Posterior vena cava (tissue), 2 donors: Measurements from ENCODE around the gene EYA2. TPM values are rescaled to one million over a fixed set of nuclear protein-coding genes. Genes with fewer than 3 reads are reported as not detected.
"Not testable (repeated sequence)": the region's sequence is repeated elsewhere in the genome, so short reads cannot be mapped to it uniquely, and the experiment has no call there.

Experiments
- DNase-seq: peaks from one replicate; pipeline ENCODE4 v3.0.0-alpha.2; 2020; ENCODE audit warnings: low spot score
- intact Hi-C, 2 donors: fragments of 100-400 bp; cut with DNase I; formaldehyde crosslinking; loops; one replicate each; pipeline versions ENCODE4 v1.14.1 to v1.14.2; 2022 to 2023
- total RNA-seq, 2 donors: library from RNA; stranded (reverse); fragmentation: NEBNext Ultra II Directional; extraction: Animal tissue kit (Norgen Biotek cat#: 25700); gene quantifications; one replicate each; pipeline ENCODE4 v1.2.1, GENCODE V29; 2021
- donor health status: DM: yes; HTN: yes; CAD: no.
- donor health status: DM: yes; HTN: yes; CAD: no.

EYA2 gene
- total RNA-seq, 2 donors from 2014 or later: 9.1 to 14.4 TPM

DNA sequence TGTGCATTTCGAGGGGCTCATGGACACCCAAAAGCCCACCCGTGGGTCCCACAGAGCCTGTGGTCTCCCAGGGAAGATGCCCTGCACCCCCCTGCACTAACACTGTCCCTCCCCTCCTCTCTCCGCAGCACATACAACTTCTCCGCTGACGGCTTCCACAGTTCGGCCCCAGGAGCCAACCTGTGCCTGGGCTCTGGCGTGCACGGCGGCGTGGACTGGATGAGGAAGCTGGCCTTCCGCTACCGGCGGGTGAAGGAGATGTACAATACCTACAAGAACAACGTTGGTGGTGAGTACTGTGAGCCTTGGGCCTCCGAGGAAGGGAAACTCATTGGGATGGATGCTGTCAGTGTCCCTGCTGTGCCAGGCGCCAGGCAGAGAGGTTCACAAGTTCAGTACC, 277.9 kb downstream of the EYA2 start:
- intact Hi-C loops: no loop called here

GRCh38 chr20:47173596-47174216, 279.1 kb downstream of the EYA2 start:
- intact Hi-C loops: no loop called here
- peak; percentile 44 for DNase-seq

More for the DNA sequence above, 277.9 kb downstream of the EYA2 start:
- DNase-seq: peak; percentile 78

DNA sequence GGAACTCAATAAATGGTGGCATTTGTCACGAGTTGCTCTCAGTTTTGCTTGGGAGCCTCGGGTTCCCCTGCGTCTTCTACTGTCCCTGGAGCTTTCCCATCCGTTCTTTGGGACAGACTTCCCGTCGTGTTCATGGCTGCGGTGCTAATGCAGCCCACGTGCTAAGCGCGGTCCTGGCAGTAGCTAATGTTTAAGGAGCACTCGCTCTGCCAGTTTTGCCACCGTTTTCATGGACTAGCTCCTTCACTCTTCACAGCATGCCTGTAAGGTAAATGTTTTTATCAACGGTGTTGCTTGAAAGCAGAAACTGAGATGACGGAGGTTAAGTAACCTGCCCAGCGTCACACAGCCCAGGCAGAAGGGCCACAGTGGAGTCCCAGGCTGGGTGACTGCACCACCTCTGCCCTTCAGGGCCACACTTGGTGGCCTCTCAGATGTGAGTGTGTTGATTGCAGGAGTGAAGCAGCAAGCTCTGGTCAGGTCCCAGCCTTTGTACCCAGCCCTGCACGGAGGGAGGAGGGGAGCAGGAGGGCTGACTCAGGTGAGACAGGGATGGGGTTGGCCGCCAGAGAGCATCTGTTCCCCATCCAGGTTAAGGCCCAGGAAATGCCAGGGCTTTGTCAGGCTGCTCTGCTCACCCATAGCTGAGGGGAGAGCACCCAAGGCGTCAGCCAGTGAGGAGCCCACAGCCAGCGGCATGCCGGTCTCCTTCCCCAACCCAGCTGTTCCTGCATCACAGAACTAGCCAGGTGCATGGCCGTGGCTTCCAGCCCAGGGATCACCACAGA, 280.0 kb downstream of the EYA2 start:
- peak; percentile 57 for DNase-seq
- intact Hi-C loops: no loop called here

DNA sequence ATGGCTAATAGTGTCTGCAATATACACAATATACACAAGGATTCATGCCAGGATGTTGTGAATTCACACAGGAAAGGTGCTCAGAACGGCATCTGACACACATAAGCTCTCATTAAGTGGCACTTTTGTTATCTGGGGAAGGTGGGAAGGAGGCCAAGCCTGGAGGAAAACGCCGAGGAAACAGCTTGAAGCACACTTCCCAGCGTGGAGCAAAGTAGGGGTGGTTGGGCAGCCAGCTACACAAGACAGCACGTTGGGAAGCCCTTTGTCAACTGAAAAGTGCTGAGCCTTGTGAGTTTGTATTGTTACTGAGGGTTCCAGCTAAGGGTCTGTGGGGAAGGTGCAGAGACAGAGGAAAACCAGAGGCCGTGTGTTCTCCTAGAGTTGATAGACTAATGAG, 280.9 kb downstream of the EYA2 start:
- intact Hi-C loops: no loop called here
- DNase-seq: peak; percentile 26

GRCh38 chr20:47176217-47176616, 281.6 kb downstream of the EYA2 start:
- DNase-seq, intact Hi-C loops: not testable (repeated sequence)

- DNase-seq: peak; percentile 45
- intact Hi-C loops: no loop called here
Measured at GRCh38 chr20:47178277-47178676, 283.6 kb downstream of the EYA2 start.

DNA sequence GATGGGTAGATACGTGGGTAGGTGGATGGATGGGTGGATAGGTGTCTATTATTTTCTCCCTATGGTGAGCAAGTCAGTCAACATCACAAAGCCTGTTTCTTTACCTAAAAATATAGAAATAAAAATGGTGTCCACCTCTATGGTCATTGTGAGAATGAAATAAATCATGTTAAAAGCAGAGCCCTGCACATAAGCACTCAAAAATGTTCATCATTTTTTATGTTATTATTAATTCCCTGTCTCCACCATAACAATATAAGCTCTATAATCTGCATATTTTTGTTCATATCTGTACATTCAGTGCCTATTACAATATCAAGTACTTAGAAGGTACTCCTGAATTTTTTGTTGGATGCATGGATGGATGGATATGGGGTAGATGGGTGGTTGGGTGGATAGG, 284.2 kb downstream of the EYA2 start:
- DNase-seq: no peak
- intact Hi-C loops: no loop called here

GRCh38 chr20:47179267-47179666, 284.6 kb downstream of the EYA2 start:
- no peak for DNase-seq
- intact Hi-C loops: no loop called here

DNA sequence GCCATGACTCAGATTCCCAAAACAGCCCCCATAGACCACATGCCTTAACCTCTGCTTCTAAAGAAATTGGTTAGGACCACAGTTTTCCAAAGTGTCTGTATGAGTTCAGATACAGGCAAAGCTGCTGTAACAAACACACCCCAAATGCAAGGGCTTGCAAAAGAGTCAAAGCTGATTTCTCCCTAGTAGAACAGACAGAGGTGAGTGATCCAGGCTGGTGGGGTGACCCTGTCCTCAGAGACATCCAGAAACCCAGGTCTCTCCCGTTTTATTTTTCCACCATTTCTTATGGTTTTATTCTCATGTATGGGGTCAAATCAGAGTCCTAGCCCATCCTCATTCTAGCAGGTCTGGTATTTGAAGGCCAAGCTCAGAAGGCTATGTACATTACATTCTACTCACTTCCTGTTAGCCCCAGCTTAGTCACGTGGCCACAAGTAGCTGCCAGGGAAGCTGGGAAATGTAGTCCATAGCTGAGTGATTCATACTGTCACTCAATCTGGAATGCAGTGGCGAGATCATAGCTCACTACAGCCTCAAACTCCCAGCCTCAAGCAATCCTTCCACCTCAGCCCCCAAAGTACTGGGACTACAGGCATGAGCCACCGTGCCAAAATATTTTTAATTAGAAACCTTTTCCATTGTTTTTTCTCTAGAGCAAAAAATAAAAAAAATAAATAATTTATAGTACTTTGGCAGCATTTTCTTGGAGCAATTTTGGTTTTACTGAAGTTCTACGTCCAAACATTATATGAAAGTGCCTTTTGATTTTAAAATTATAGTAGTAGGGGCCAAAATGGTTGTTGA, 286.6 kb downstream of the EYA2 start:
- intact Hi-C loops: loop anchor here in 1 of 2 donors (10.0 kb wide), 1 partner anchor 1526 kb away; no protein-coding TSS in a partner anchor
- peak; percentile 66 for DNase-seq

DNA sequence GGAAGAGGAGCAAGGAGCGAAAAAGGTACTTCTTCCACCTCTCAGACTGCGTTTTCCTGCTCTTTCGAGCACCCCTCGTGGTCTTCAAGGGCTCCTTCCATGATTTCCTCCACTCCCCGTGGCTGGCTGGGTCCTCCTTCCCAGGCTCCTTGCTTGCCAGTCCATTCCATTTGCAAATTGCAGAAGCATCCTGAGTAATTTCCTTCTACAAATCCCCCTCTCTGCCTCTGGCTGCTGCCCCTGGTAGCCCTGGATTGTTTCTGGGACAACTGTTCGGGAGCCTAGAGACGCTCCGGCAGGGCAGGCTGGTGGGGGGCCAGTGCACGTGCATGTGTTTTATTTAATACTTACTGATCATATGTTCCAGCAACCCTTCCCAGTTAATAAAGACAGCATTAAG, 288.7 kb downstream of the EYA2 start:
- peak; percentile 69 for DNase-seq
- intact Hi-C loops: loop anchor here in 1 of 2 donors (10.0 kb wide), 1 partner anchor 1529 kb away; no protein-coding TSS in a partner anchor

- DNase-seq: no peak
- intact Hi-C loops: loop anchor here in 1 of 2 donors (10.0 kb wide), 1 partner anchor 1533 kb away; no protein-coding TSS in a partner anchor
Measured at GRCh38 chr20:47187450-47188195, 293.0 kb downstream of the EYA2 start.

- intact Hi-C loops: loop anchor here in 1 of 2 donors (10.0 kb wide), 1 partner anchor 1534 kb away; no protein-coding TSS in a partner anchor
- no peak for DNase-seq
Measured at GRCh38 chr20:47188540-47188939, 293.9 kb downstream of the EYA2 start.

GRCh38 chr20:47189060-47189459, 294.4 kb downstream of the EYA2 start:
- peak; percentile 42 for DNase-seq
- intact Hi-C loops: loop anchor here in 1 of 2 donors (10.0 kb wide), 1 partner anchor 1534 kb away; no protein-coding TSS in a partner anchor

DNA sequence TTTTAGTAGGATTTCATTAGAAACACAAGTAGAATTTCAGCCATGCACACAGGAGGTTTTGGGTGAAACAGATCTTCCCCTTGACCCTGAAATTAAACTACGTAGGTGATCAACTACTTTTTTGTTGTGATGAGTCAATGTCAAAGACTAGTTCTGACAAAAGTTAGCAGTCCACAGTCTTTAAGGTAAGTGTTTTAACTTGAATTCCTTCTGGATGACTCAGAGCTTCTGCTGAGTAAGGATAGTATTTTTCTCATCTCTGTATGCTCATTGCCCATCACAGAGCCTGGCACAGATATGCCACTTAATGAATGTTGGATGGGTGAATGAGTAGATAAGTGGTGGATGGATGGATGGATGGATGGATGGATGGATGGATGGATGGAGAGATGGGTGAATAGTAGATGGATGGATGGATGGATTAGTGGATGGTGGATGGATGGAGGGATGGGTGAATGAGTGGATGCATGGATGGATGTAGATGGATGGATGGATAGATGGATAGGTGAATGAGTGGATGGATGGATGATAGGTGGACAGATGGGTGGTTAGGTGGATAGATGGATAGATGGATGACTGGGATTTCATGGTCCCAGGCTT, 296.5 kb downstream of the EYA2 start:
- DNase-seq: no peak
- intact Hi-C loops: no loop called here

- intact Hi-C loops: no loop called here
- no peak for DNase-seq
Measured at GRCh38 chr20:47191956-47192355, 297.3 kb downstream of the EYA2 start.

GRCh38 chr20:47195573-47195972, 300.9 kb downstream of the EYA2 start:
- intact Hi-C loops: loop anchor here in 1 of 2 donors (5.0 kb wide), 1 partner anchor 187 kb away; no protein-coding TSS in a partner anchor
- peak; percentile 26 for DNase-seq

DNA sequence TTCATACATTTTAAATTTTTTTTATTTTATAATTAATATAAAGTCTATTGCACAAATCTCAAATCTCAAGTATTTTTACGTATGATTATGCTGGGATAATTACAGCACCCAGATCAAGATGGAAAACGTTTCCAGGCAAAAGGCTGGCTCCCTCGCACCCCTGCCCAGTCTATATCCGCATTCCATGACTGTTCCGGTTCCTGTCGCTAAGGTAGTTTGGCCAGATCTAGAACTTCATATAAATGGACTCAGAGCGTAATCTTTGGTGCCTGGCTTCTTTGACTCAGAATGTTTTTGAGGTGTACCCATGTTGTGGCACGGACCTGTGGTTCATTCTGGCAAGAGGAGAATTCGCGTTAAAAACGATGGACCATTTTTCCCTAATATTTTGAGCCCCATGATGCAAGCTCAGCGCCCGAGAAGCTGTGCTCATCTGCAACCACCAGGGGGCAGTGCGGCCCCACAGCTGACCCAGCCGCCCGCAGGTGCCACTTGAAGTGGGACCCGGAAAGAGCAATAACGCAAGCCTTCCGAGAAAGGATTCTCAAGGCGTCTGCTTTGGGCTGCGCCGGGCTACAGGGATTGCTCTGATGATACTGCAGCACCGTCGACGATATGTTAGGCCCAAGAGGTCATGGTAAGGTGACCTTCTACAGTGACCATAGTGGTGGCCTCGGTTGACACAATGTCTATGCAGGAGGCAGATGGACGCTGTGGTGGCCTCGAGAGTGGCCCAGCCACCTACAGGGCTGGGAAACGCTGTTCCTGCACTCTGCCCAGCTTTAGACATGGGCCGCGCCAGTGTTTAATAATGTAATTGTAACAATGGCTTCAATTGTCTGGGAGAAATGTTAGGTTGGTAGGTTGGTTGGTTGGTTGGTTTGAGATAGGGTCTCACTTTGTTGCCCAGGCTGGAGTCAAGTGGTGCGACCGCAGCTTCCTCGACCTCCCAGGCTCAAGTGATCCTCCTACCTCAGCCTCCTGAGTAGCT, 301.7 kb downstream of the EYA2 start:
- intact Hi-C loops: loop anchor here (1.0 to 5.0 kb wide), 2 partner anchors 33 to 186 kb away; no protein-coding TSS in a partner anchor
- DNase-seq: peak; percentile 91
